Fibroblast of lung (primary cell): ENCODE measurements around the gene TPM2. TPM values are rescaled to one million over a fixed set of nuclear protein-coding genes. Genes with fewer than 3 reads are reported as not detected.
A peak's percentile ranks its signal among the peaks of the same experiment; 100 is the strongest.

ENCODE experiments used
- DNase-seq, 2 donors: peaks; one replicate each; pipeline versions ENCODE4 v3.0.0 to v3.0.0-alpha.2; 2010; ENCODE audit warnings: low read depth in 2 of 2
- H2AFZ ChIP-seq: 2 replicates; pipeline ENCODE4 v1.5.1; 2012; ENCODE audit warnings: low read length, control low read depth, inconsistent platforms
- H3K27ac ChIP-seq: 2 replicates; pipeline ENCODE4 v1.5.1; 2011; ENCODE audit warnings: low read length, control low read depth; ENCODE audit not compliant: insufficient read depth
- H3K27me3 ChIP-seq: 2 replicates; pipeline ENCODE4 v1.5.1; 2011; ENCODE audit warnings: mild to moderate bottlenecking, low read length; ENCODE audit not compliant: control insufficient read depth, insufficient read depth
- H3K36me3 ChIP-seq: 2 replicates; pipeline ENCODE4 v1.5.1; 2011; ENCODE audit warnings: low read length; ENCODE audit not compliant: control insufficient read depth, insufficient read depth
- H3K4me1 ChIP-seq: 2 replicates; pipeline ENCODE4 v1.5.1; 2011; ENCODE audit warnings: low read length; ENCODE audit not compliant: control insufficient read depth, insufficient read depth; ENCODE audit errors: extremely low read depth
- H3K4me2 ChIP-seq: 2 replicates; pipeline ENCODE4 v1.5.1; 2011; ENCODE audit warnings: low read length, control low read depth; ENCODE audit not compliant: insufficient read depth; ENCODE audit errors: extremely low read depth
- H3K4me3 ChIP-seq, 4 experiments: fragments of 200-600 bp in 1 of 4; sonication (generic) in 1 of 4; replicated peaks in 1 of 4; 2 replicates each; pipeline ENCODE4 v1.5.1; 2011 to 2016; ENCODE audit warnings: low read length in 4 of 4, low read depth in 3 of 4, mild to moderate bottlenecking in 3 of 4, control low read depth in 2 of 4, inconsistent platforms in 1 of 4, mixed read lengths in 1 of 4; ENCODE audit not compliant: insufficient read depth in 1 of 4; ENCODE audit errors: control extremely low read depth in 1 of 4
- H3K79me2 ChIP-seq: 2 replicates; pipeline ENCODE4 v1.5.1; 2012; ENCODE audit warnings: mild to moderate bottlenecking, low read length, inconsistent platforms; ENCODE audit not compliant: control insufficient read depth, insufficient read depth
- H3K9ac ChIP-seq: 2 replicates; pipeline ENCODE4 v1.5.1; 2011; ENCODE audit warnings: mild to moderate bottlenecking, low read length, control low read depth; ENCODE audit not compliant: insufficient read depth
- H3K9me3 ChIP-seq: 2 replicates; pipeline ENCODE4 v1.5.1; 2012; ENCODE audit warnings: low read depth, low read length; ENCODE audit not compliant: control insufficient read depth, insufficient read depth
- H4K20me1 ChIP-seq: 2 replicates; pipeline ENCODE4 v1.5.1; 2011; ENCODE audit warnings: low read length; ENCODE audit not compliant: control insufficient read depth, insufficient read depth; ENCODE audit errors: extremely low read depth
- EZH2 ChIP-seq: IDR thresholded peaks from 2 replicates; pipeline ENCODE4 v1.5.1; 2012; ENCODE audit warnings: low read length, control low read depth, mild to moderate bottlenecking; ENCODE audit errors: missing control alignments
- polyA plus RNA-seq, 2 donors: library from polyadenylated mRNA; depleted of rRNA in 1 of 2; stranded (reverse) in 1 of 2; unstranded in 1 of 2; fragments of >200 nt; gene quantifications; 2 replicates each; pipeline ENCODE4 v1.2.1, GENCODE V29; 2011 to 2012; ENCODE audit warnings: missing spikeins in 1 of 2
- total RNA-seq: library from RNA; depleted of rRNA; stranded (reverse); fragments of >200 nt; gene quantifications from 2 replicates; pipeline ENCODE4 v1.2.1, GENCODE V29; 2014
- TF ChIP-seq, protein P1 (sequence below), 2 donors: IDR thresholded peaks in 1 of 2; conservative IDR thresholded peaks in 1 of 2; 1 replicate in 1 of 2; 2 replicates in 1 of 2; pipeline ENCODE4 v1.5.1; 2011 to 2012; ENCODE audit warnings: low read length in 2 of 2, control low read depth in 1 of 2, inconsistent platforms in 1 of 2, low read depth in 1 of 2, mild to moderate bottlenecking in 1 of 2

The TPM2 gene
- total and polyA plus RNA-seq, 2 donors (not counting 1 experiment from before 2014, with no cell fraction given), result 1,003 to 1,927 TPM

DNA sequence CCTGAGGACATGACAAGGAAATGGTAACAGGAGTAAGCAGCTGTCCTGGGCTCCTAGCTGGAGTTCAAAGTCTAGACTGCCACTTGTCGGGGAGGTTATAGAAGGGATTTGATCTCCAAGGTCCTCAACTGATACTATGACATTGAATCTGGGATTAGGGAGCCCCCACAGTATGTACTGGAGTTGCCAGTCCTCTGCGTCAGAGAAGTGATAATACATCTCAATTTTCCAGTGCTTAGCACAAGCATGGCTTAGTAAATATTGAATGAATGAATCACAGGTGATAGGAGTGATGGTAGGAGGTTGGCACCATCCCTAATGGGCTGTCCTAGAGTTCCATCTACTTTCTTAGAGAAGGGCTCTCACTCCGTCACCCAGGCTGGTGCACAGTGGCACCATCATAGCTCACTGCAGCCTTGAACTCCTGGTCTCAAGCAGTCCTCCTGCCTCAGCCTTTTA lies 6.2 kb upstream of the TPM2 start:
- Histone ChIP-seq H3K4me2 (peak overlapping the region; percentile 5), H3K9ac (no peak overlapping the region), H3K4me3 (no peak overlapping the region), H3K79me2 (no peaks in the 10 kb centered on the region), H3K4me1 (peaks cover 10% of the 10 kb centered on the region), H3K9me3 (no peaks in the 10 kb centered on the region), H4K20me1 (no peaks in the 10 kb centered on the region), H3K27ac (no peak overlapping the region), H3K27me3 (no peaks in the 10 kb centered on the region), H3K36me3 (peaks cover 44% of the 10 kb centered on the region), H2AFZ (no peak overlapping the region)
- TF ChIP-seq, protein P1, sequence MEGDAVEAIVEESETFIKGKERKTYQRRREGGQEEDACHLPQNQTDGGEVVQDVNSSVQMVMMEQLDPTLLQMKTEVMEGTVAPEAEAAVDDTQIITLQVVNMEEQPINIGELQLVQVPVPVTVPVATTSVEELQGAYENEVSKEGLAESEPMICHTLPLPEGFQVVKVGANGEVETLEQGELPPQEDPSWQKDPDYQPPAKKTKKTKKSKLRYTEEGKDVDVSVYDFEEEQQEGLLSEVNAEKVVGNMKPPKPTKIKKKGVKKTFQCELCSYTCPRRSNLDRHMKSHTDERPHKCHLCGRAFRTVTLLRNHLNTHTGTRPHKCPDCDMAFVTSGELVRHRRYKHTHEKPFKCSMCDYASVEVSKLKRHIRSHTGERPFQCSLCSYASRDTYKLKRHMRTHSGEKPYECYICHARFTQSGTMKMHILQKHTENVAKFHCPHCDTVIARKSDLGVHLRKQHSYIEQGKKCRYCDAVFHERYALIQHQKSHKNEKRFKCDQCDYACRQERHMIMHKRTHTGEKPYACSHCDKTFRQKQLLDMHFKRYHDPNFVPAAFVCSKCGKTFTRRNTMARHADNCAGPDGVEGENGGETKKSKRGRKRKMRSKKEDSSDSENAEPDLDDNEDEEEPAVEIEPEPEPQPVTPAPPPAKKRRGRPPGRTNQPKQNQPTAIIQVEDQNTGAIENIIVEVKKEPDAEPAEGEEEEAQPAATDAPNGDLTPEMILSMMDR (conservative IDR thresholded peaks at IDR 0.05 in 1 of 2, IDR thresholded peaks at IDR 0.05 in 1 of 2; ENCODE audit: low read depth in 1 of 2, low read length in 2 of 2), result no peak
- no peak for TF ChIP-seq EZH2
- DNase-seq, result peak in 1 of 2 donors; percentile 58

DNA sequence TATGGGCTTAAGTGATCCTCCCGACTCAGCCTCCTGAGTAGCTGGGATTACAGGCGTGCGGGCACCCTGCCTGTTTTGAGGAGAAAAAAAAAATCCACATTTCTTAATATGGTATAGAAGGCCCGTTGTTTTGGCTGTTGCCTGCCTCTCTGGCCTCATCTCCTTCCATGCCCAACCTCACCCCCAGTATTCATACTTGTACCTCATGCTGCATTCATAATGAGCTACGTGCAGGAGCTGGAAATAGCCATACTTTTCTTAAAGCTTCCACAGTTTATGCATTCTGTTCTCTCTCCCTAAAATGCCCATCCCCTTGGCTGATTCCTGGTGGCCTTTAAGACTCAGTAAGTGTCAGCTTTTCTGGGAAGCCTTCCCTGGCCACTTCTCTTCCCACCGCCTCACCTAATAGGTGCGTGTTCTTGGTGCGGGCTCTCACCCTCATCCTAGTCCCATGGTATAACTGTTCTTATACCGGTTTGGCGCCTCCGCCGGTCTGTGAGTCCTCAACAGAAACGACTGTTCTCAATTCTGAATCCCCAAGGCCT lies 2.1 kb upstream of the TPM2 start:
- Histone ChIP-seq H3K79me2 (peaks cover 29% of the 10 kb centered on the region), H3K27ac (peak overlapping the region; percentile 79), H3K9ac (no peak overlapping the region), H3K4me3 (peak overlapping the region in 1 of 4 experiments; percentile 99), H2AFZ (no peak overlapping the region), H3K4me2 (peak overlapping the region; percentile 81), H4K20me1 (peaks cover 2% of the 10 kb centered on the region), H3K9me3 (no peaks in the 10 kb centered on the region), H3K4me1 (peaks cover 18% of the 10 kb centered on the region), H3K36me3 (peaks cover 14% of the 10 kb centered on the region), H3K27me3 (no peaks in the 10 kb centered on the region)
- TF ChIP-seq, protein P1 (conservative IDR thresholded peaks at IDR 0.05 in 1 of 2, IDR thresholded peaks at IDR 0.05 in 1 of 2; ENCODE audit: low read depth in 1 of 2, low read length in 2 of 2), result no peak
- TF ChIP-seq EZH2, result no peak
- DNase-seq, result peak in 1 of 2 donors; percentile 34

DNA sequence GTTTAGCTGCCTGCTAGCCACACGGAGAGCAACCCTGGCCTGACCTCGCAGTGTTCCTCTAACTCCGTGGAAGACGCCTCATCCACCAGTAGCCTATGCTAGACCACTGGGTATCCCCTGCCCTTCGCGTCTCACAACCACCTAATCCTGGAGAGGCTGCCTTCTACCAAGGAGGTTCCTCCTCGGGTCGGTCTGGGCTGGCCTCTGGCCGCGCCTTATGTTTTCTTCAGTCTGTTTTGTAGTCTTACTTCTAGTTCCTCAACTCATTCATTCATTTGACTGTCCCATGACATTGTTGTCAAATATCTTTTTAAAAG lies 1.6 kb upstream of the TPM2 start:
- no peak for DNase-seq
- H3K27me3 ChIP-seq, result no peaks in the 10 kb centered on the region
- peak overlapping the region; percentile 70 for H3K9ac ChIP-seq
- TF ChIP-seq, protein P1 (conservative IDR thresholded peaks at IDR 0.05 in 1 of 2, IDR thresholded peaks at IDR 0.05 in 1 of 2; ENCODE audit: low read depth in 1 of 2, low read length in 2 of 2), result no peak
- TF ChIP-seq EZH2, result no peak
- peaks cover 20% of the 10 kb centered on the region for H3K4me1 ChIP-seq
- H3K4me2 ChIP-seq, result peak overlapping the region; percentile 81
- H2AFZ ChIP-seq, result no peak overlapping the region
- H3K79me2 ChIP-seq, result peaks cover 34% of the 10 kb centered on the region
- peak overlapping the region; percentile 79 for H3K27ac ChIP-seq
- H3K36me3 ChIP-seq, result peaks cover 14% of the 10 kb centered on the region
- no peaks in the 10 kb centered on the region for H3K9me3 ChIP-seq
- H4K20me1 ChIP-seq, result peaks cover 2% of the 10 kb centered on the region
- peak overlapping the region; percentile 30 to 99 (median 38) for H3K4me3 ChIP-seq
